ENCODE data around the gene FAM181A.

The FAM181A gene

GRCh38 chr14:93923626-93924025, 3.5 kb upstream of the FAM181A start:
- no peaks in the 10 kb centered on the region for H3K9me3 ChIP-seq (ENCODE audit: control insufficient read depth, insufficient read depth, low read length)
- H3K27me3 ChIP-seq (ENCODE audit: control insufficient read depth, insufficient read depth, low read length), result no peaks in the 10 kb centered on the region
- no peak overlapping the region for H3K9ac ChIP-seq (ENCODE audit: low read depth, low read length)
- H3K4me1 ChIP-seq (ENCODE audit: control insufficient read depth, insufficient read depth, low read length), result no peaks in the 10 kb centered on the region
- no peaks in the 10 kb centered on the region for H3K36me3 ChIP-seq (ENCODE audit: control insufficient read depth, insufficient read depth, low read length)
- no peak overlapping the region for H3K4me3 ChIP-seq (ENCODE audit: low read depth, low read length)
- H3K27ac ChIP-seq (ENCODE audit: low read depth, low read length), result no peak overlapping the region

GRCh38 chr14:93924592-93925355, 2.4 kb upstream of the FAM181A start:
- no peaks in the 10 kb centered on the region for H3K4me1 ChIP-seq (ENCODE audit: control insufficient read depth, insufficient read depth, low read length)
- no peak overlapping the region for H3K27ac ChIP-seq (ENCODE audit: low read depth, low read length)
- H3K4me3 ChIP-seq (ENCODE audit: low read depth, low read length), result no peak overlapping the region
- no peaks in the 10 kb centered on the region for H3K9me3 ChIP-seq (ENCODE audit: control insufficient read depth, insufficient read depth, low read length)
- H3K36me3 ChIP-seq (ENCODE audit: control insufficient read depth, insufficient read depth, low read length), result no peaks in the 10 kb centered on the region
- no peak overlapping the region for H3K9ac ChIP-seq (ENCODE audit: low read depth, low read length)
- no peaks in the 10 kb centered on the region for H3K27me3 ChIP-seq (ENCODE audit: control insufficient read depth, insufficient read depth, low read length)

GRCh38 chr14:93925374-93925895, 1.7 kb upstream of the FAM181A start:
- H3K4me1 ChIP-seq (ENCODE audit: control insufficient read depth, insufficient read depth, low read length), result no peaks in the 10 kb centered on the region
- H3K36me3 ChIP-seq (ENCODE audit: control insufficient read depth, insufficient read depth, low read length), result no peaks in the 10 kb centered on the region
- no peak overlapping the region for H3K4me3 ChIP-seq (ENCODE audit: low read depth, low read length)
- no peaks in the 10 kb centered on the region for H3K9me3 ChIP-seq (ENCODE audit: control insufficient read depth, insufficient read depth, low read length)
- no peak overlapping the region for H3K27ac ChIP-seq (ENCODE audit: low read depth, low read length)
- no peak overlapping the region for H3K9ac ChIP-seq (ENCODE audit: low read depth, low read length)
- H3K27me3 ChIP-seq (ENCODE audit: control insufficient read depth, insufficient read depth, low read length), result no peaks in the 10 kb centered on the region

GRCh38 chr14:93926245-93926872, 785 bp upstream of the FAM181A start:
- Histone ChIP-seq H3K27me3 (ENCODE audit: control insufficient read depth, insufficient read depth, low read length) (no peaks in the 10 kb centered on the region), H3K9ac (ENCODE audit: low read depth, low read length) (no peak overlapping the region), H3K36me3 (ENCODE audit: control insufficient read depth, insufficient read depth, low read length) (no peaks in the 10 kb centered on the region), H3K4me1 (ENCODE audit: control insufficient read depth, insufficient read depth, low read length) (no peaks in the 10 kb centered on the region), H3K9me3 (ENCODE audit: control insufficient read depth, insufficient read depth, low read length) (no peaks in the 10 kb centered on the region), H3K27ac (ENCODE audit: low read depth, low read length) (no peak overlapping the region), H3K4me3 (ENCODE audit: low read depth, low read length) (no peak overlapping the region)

- H3K27ac ChIP-seq (ENCODE audit: low read depth, low read length), result no peak overlapping the region
- no peaks in the 10 kb centered on the region for H3K27me3 ChIP-seq (ENCODE audit: control insufficient read depth, insufficient read depth, low read length)
- no peaks in the 10 kb centered on the region for H3K4me1 ChIP-seq (ENCODE audit: control insufficient read depth, insufficient read depth, low read length)
- H3K9ac ChIP-seq (ENCODE audit: low read depth, low read length), result no peak overlapping the region
- H3K9me3 ChIP-seq (ENCODE audit: control insufficient read depth, insufficient read depth, low read length), result no peaks in the 10 kb centered on the region
- H3K36me3 ChIP-seq (ENCODE audit: control insufficient read depth, insufficient read depth, low read length), result no peaks in the 10 kb centered on the region
- no peak overlapping the region for H3K4me3 ChIP-seq (ENCODE audit: low read depth, low read length)
Observed at GRCh38 chr14:93927800-93928145, 629 bp downstream of the FAM181A start.

GRCh38 chr14:93928184-93929047, 1.3 kb downstream of the FAM181A start:
- Histone ChIP-seq H3K27ac (ENCODE audit: low read depth, low read length) (no peak overlapping the region), H3K4me1 (ENCODE audit: control insufficient read depth, insufficient read depth, low read length) (no peaks in the 10 kb centered on the region), H3K36me3 (ENCODE audit: control insufficient read depth, insufficient read depth, low read length) (no peaks in the 10 kb centered on the region)

GRCh38 chr14:93929048-93929535, 1.9 kb downstream of the FAM181A start:
- H3K9me3 ChIP-seq (ENCODE audit: control insufficient read depth, insufficient read depth, low read length), result no peaks in the 10 kb centered on the region
- H3K9ac ChIP-seq (ENCODE audit: low read depth, low read length), result no peak overlapping the region
- no peak overlapping the region for H3K27ac ChIP-seq (ENCODE audit: low read depth, low read length)
- H3K4me3 ChIP-seq (ENCODE audit: low read depth, low read length), result no peak overlapping the region
- no peaks in the 10 kb centered on the region for H3K36me3 ChIP-seq (ENCODE audit: control insufficient read depth, insufficient read depth, low read length)
- no peaks in the 10 kb centered on the region for H3K27me3 ChIP-seq (ENCODE audit: control insufficient read depth, insufficient read depth, low read length)
- no peaks in the 10 kb centered on the region for H3K4me1 ChIP-seq (ENCODE audit: control insufficient read depth, insufficient read depth, low read length)

More at GRCh38 chr14:93928184-93929047, 1.3 kb downstream of the FAM181A start:
- H3K9ac ChIP-seq (ENCODE audit: low read depth, low read length), result no peak overlapping the region
- no peaks in the 10 kb centered on the region for H3K9me3 ChIP-seq (ENCODE audit: control insufficient read depth, insufficient read depth, low read length)
- H3K4me3 ChIP-seq (ENCODE audit: low read depth, low read length), result no peak overlapping the region
- no peaks in the 10 kb centered on the region for H3K27me3 ChIP-seq (ENCODE audit: control insufficient read depth, insufficient read depth, low read length)

- H3K4me1 ChIP-seq (ENCODE audit: control insufficient read depth, insufficient read depth, low read length), result no peaks in the 10 kb centered on the region
- no peak overlapping the region for H3K4me3 ChIP-seq (ENCODE audit: low read depth, low read length)
- no peak overlapping the region for H3K27ac ChIP-seq (ENCODE audit: low read depth, low read length)
- no peaks in the 10 kb centered on the region for H3K9me3 ChIP-seq (ENCODE audit: control insufficient read depth, insufficient read depth, low read length)
- H3K27me3 ChIP-seq (ENCODE audit: control insufficient read depth, insufficient read depth, low read length), result no peaks in the 10 kb centered on the region
- no peaks in the 10 kb centered on the region for H3K36me3 ChIP-seq (ENCODE audit: control insufficient read depth, insufficient read depth, low read length)
- no peak overlapping the region for H3K9ac ChIP-seq (ENCODE audit: low read depth, low read length)
Observed at GRCh38 chr14:93929657-93930056, 2.5 kb downstream of the FAM181A start.

- Histone ChIP-seq H3K9me3 (ENCODE audit: control insufficient read depth, insufficient read depth, low read length) (no peaks in the 10 kb centered on the region), H3K36me3 (ENCODE audit: control insufficient read depth, insufficient read depth, low read length) (no peaks in the 10 kb centered on the region), H3K27me3 (ENCODE audit: control insufficient read depth, insufficient read depth, low read length) (no peaks in the 10 kb centered on the region), H3K4me3 (ENCODE audit: low read depth, low read length) (no peak overlapping the region), H3K9ac (ENCODE audit: low read depth, low read length) (no peak overlapping the region), H3K4me1 (ENCODE audit: control insufficient read depth, insufficient read depth, low read length) (no peaks in the 10 kb centered on the region), H3K27ac (ENCODE audit: low read depth, low read length) (no peak overlapping the region)
Observed at GRCh38 chr14:93930296-93930988, 3.3 kb downstream of the FAM181A start.

- Histone ChIP-seq H3K9ac (ENCODE audit: low read depth, low read length) (no peak overlapping the region), H3K36me3 (ENCODE audit: control insufficient read depth, insufficient read depth, low read length) (no peaks in the 10 kb centered on the region), H3K27ac (ENCODE audit: low read depth, low read length) (no peak overlapping the region), H3K9me3 (ENCODE audit: control insufficient read depth, insufficient read depth, low read length) (no peaks in the 10 kb centered on the region), H3K4me1 (ENCODE audit: control insufficient read depth, insufficient read depth, low read length) (no peaks in the 10 kb centered on the region), H3K27me3 (ENCODE audit: control insufficient read depth, insufficient read depth, low read length) (no peaks in the 10 kb centered on the region), H3K4me3 (ENCODE audit: low read depth, low read length) (no peak overlapping the region)
Observed at GRCh38 chr14:93930989-93931307, 3.8 kb downstream of the FAM181A start.

All from HUES48 (cell line).